Smooth muscle cell (in vitro differentiated cells): Measurements from ENCODE around the gene UBR3. TPM values are rescaled to one million over a fixed set of nuclear protein-coding genes. Genes with fewer than 3 reads are reported as not detected.
"Not testable (repeated sequence)": the region's sequence is repeated elsewhere in the genome, so short reads cannot be mapped to it uniquely, and the experiment has no call there.

ENCODE experiments used
- DNase-seq: peaks from one replicate; lab custom pipeline; 2025; ENCODE audit not compliant: unreplicated experiment; lab: John Stamatoyannopoulos, UW
- H2AFZ ChIP-seq: fragments of 200-600 bp; sonication (generic); 2 replicates; pipeline ENCODE4 v1.6.0; 2016; ENCODE audit warnings: antibody characterized with exemption, low read depth, mild to moderate bottlenecking
- H3F3A ChIP-seq: fragments of 200-600 bp; sonication (generic); 2 replicates; pipeline ENCODE4 v1.6.0; 2017; ENCODE audit warnings: antibody characterized with exemption, low read depth
- H3K27ac ChIP-seq: fragments of 200-600 bp; sonication (generic); 2 replicates; pipeline ENCODE4 v1.5.1; 2016; ENCODE audit warnings: low read depth, mild to moderate bottlenecking
- H3K27me3 ChIP-seq: fragments of 200-600 bp; sonication (generic); 2 replicates; pipeline ENCODE4 v1.6.1; 2016; ENCODE audit warnings: low read depth, mild to moderate bottlenecking
- H3K36me3 ChIP-seq: fragments of 200-600 bp; sonication (generic); 2 replicates; pipeline ENCODE4 v1.5.1; 2016; ENCODE audit warnings: low read depth
- H3K4me1 ChIP-seq: fragments of 200-600 bp; sonication (generic); 2 replicates; pipeline ENCODE4 v1.5.1; 2016; ENCODE audit warnings: low read depth
- H3K4me2 ChIP-seq: fragments of 200-600 bp; sonication (generic); 2 replicates; pipeline ENCODE4 v1.6.0; 2016; ENCODE audit warnings: mild to moderate bottlenecking
- H3K4me3 ChIP-seq: fragments of 200-600 bp; sonication (generic); 2 replicates; pipeline ENCODE4 v1.5.1; 2016; ENCODE audit warnings: mild to moderate bottlenecking
- H3K79me2 ChIP-seq: fragments of 200-600 bp; sonication (generic); 2 replicates; pipeline ENCODE4 v1.6.0; 2016; ENCODE audit warnings: low read depth, mild to moderate bottlenecking
- H3K9ac ChIP-seq: fragments of 200-600 bp; sonication (generic); 2 replicates; pipeline ENCODE4 v1.6.0; 2016; ENCODE audit warnings: low read depth
- H3K9me3 ChIP-seq: fragments of 200-600 bp; sonication (generic); replicated peaks from 2 replicates; pipeline ENCODE4 v1.5.1; 2016; ENCODE audit warnings: low read depth
- H4K20me1 ChIP-seq: fragments of 200-600 bp; sonication (generic); 2 replicates; pipeline ENCODE4 v1.6.0; 2016; ENCODE audit warnings: low read depth
- CTCF ChIP-seq: fragments of 200-600 bp; sonication (generic); IDR thresholded peaks from 2 replicates; pipeline ENCODE4 v1.5.1; 2017; ENCODE audit warnings: borderline replicate concordance, mild to moderate bottlenecking, antibody characterized with exemption; ENCODE audit not compliant: insufficient read depth, poor library complexity, severe bottlenecking
- WGBS: methylation state at CpG from one replicate; pipeline ENCODE4 v1.1.7; 2016; ENCODE audit warnings: low lambda C conversion rate; 5-methylcytosine and 5-hydroxymethylcytosine counted together
- polyA plus RNA-seq: library from polyadenylated mRNA; unstranded; fragments of >200 nt; fragmentation: Nextera tagmentation; extraction: Ambion mirVana; gene quantifications from 2 replicates; pipeline ENCODE4 v1.2.1, GENCODE V29; 2016
- total RNA-seq: library from RNA; depleted of rRNA; stranded (reverse); fragments of >200 nt; gene quantifications from 2 replicates; pipeline ENCODE4 v1.2.3, GENCODE V29; 2014

The UBR3 gene
- total and polyA plus RNA-seq, 2 experiments from 2014 or later, result 7.0 to 35.1 TPM

GRCh38 chr2:169849710-169850109 is 22.5 kb downstream of the UBR3 start:
- no peaks in the 10 kb centered on the region for H3F3A ChIP-seq
- no peaks in the 10 kb centered on the region for H3K36me3 ChIP-seq
- no peak overlapping the region for H2AFZ ChIP-seq
- no peaks in the 10 kb centered on the region for H3K9me3 ChIP-seq
- no peak overlapping the region for H3K4me2 ChIP-seq
- no peak for TF ChIP-seq CTCF
- H3K4me1 ChIP-seq, result peaks cover 3% of the 10 kb centered on the region
- H4K20me1 ChIP-seq, result peaks cover 68% of the 10 kb centered on the region
- H3K9ac ChIP-seq, result no peak overlapping the region
- 91% methylated on average over 1 of the region's 1 CpG for WGBS
- peaks cover 82% of the 10 kb centered on the region for H3K79me2 ChIP-seq
- DNase-seq, result no peak
- no peak overlapping the region for H3K4me3 ChIP-seq
- no peaks in the 10 kb centered on the region for H3K27me3 ChIP-seq
- no peak overlapping the region for H3K27ac ChIP-seq

- Histone ChIP-seq H3K4me2 (no peak overlapping the region), H3K27me3 (no peaks in the 10 kb centered on the region), H2AFZ (no peak overlapping the region), H3K9ac (no peak overlapping the region), H3K4me3 (no peak overlapping the region), H3K79me2 (peaks cover 61% of the 10 kb centered on the region), H3K4me1 (peaks cover 7% of the 10 kb centered on the region), H3F3A (no peaks in the 10 kb centered on the region), H3K27ac (no peak overlapping the region), H4K20me1 (peaks cover 46% of the 10 kb centered on the region), H3K9me3 (no peaks in the 10 kb centered on the region), H3K36me3 (no peaks in the 10 kb centered on the region)
- WGBS, result 96% methylated on average over 4 of the region's 4 CpGs
- no peak for DNase-seq
- no peak for TF ChIP-seq CTCF
Observed at GRCh38 chr2:169853041-169853668, 25.9 kb downstream of the UBR3 start.

GRCh38 chr2:169855281-169856258 is 28.3 kb downstream of the UBR3 start:
- not testable (repeated sequence) for H2AFZ ChIP-seq, DNase-seq, H3K27ac ChIP-seq, H3K9me3 ChIP-seq, H3K4me1 ChIP-seq, H3K27me3 ChIP-seq, H3K4me3 ChIP-seq, H3K36me3 ChIP-seq, H3K9ac ChIP-seq, H3K4me2 ChIP-seq, H3F3A ChIP-seq
- H3K79me2 ChIP-seq, result peaks cover 60% of the 10 kb centered on the region
- H4K20me1 ChIP-seq, result peaks cover 57% of the 10 kb centered on the region
- 95% methylated on average over 38 of the region's 42 CpGs for WGBS

GRCh38 chr2:169859423-169859822 is 32.2 kb downstream of the UBR3 start:
- Histone ChIP-seq H3K79me2 (peaks cover 66% of the 10 kb centered on the region), H3K27ac (no peak overlapping the region), H4K20me1 (peaks cover 64% of the 10 kb centered on the region), H3K4me2 (no peak overlapping the region), H2AFZ (no peak overlapping the region), H3F3A (no peaks in the 10 kb centered on the region), H3K9me3 (no peaks in the 10 kb centered on the region), H3K9ac (no peak overlapping the region), H3K4me3 (no peak overlapping the region), H3K27me3 (no peaks in the 10 kb centered on the region), H3K36me3 (no peaks in the 10 kb centered on the region), H3K4me1 (peaks cover 7% of the 10 kb centered on the region)
- no peak for DNase-seq
- 98% methylated on average over 4 of the region's 4 CpGs for WGBS
- no peak for TF ChIP-seq CTCF
